HG02610 (cell line): ENCODE data around the gene CELSR2.
"Not testable (repeated sequence)": the region's sequence is repeated elsewhere in the genome, so short reads cannot be mapped to it uniquely, and the experiment has no call there.

Experiments used
- ATAC-seq: cut with Tn5 transposase; IDR thresholded peaks from one replicate; pipeline ENCODE4 v1.9.1; 2021; ENCODE audit warnings: mild to moderate bottlenecking, moderate library complexity; ENCODE audit not compliant: unreplicated experiment

The CELSR2 gene, protein sequence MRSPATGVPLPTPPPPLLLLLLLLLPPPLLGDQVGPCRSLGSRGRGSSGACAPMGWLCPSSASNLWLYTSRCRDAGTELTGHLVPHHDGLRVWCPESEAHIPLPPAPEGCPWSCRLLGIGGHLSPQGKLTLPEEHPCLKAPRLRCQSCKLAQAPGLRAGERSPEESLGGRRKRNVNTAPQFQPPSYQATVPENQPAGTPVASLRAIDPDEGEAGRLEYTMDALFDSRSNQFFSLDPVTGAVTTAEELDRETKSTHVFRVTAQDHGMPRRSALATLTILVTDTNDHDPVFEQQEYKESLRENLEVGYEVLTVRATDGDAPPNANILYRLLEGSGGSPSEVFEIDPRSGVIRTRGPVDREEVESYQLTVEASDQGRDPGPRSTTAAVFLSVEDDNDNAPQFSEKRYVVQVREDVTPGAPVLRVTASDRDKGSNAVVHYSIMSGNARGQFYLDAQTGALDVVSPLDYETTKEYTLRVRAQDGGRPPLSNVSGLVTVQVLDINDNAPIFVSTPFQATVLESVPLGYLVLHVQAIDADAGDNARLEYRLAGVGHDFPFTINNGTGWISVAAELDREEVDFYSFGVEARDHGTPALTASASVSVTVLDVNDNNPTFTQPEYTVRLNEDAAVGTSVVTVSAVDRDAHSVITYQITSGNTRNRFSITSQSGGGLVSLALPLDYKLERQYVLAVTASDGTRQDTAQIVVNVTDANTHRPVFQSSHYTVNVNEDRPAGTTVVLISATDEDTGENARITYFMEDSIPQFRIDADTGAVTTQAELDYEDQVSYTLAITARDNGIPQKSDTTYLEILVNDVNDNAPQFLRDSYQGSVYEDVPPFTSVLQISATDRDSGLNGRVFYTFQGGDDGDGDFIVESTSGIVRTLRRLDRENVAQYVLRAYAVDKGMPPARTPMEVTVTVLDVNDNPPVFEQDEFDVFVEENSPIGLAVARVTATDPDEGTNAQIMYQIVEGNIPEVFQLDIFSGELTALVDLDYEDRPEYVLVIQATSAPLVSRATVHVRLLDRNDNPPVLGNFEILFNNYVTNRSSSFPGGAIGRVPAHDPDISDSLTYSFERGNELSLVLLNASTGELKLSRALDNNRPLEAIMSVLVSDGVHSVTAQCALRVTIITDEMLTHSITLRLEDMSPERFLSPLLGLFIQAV (N-terminal part only)

DNA sequence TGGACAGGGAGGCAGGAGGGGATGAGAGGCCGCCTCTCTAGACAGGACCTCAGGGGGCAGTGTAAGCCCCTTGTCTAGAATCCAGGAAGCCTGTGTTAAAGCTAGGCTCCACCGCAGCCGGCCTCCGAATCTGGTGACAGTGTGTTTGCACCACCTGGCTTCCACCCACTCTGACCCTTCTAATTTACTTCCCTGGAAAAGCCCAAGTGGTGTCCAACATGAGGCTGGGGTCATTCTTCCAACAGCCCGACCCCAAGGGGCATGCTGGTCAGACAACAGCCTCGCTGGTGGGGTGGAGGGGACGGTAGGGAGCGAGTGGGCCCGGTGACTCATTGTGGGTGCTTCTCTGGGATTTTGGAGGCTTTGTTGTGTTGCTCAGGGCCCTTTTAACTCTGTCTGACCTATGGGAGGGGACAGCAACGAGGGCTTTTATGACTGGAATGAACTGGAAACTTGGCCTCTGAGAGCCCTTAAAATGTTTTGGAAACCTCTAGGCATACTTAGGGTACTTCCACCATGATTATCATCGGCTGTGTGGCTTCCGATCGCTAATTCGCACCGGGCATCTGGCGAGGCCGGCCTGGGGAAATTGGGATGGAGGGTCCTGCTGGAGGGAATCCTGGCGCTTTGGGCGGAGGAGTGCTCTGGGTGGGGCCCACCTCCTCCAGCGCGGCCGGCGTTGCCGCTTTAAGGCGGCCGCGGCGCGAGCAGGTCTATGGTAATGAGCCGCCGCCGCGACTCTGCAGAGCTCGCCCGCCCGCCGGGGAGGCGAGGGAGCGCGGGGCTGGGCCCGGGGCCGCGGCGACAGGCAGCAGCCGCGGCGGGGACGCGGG is at the start of gene CELSR2:
Gene CELSR2, plus strand, starts transcription at position 743 of the 833 bp plus-strand sequence. CDS start 541 bp downstream, outside the sequence.
- peak; percentile 77 for ATAC-seq

DNA sequence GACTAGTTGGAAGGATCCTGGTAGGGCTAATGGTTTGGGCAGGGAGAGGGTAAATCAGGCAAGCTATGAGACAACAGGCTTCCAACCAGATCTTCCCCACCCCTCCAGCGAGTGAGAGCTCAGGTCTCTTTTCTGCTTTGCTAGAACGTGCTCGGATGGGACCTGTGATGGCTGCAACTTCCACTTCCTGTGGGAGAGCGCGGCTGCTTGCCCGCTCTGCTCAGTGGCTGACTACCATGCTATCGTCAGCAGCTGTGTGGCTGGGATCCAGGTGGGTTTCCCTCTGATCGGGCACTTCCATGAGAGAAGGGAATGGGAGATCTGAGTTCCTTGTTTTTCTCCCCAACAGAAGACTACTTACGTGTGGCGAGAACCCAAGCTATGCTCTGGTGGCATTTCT is 49.6 kb upstream of the CELSR2 start:
- ATAC-seq, result no peak

DNA sequence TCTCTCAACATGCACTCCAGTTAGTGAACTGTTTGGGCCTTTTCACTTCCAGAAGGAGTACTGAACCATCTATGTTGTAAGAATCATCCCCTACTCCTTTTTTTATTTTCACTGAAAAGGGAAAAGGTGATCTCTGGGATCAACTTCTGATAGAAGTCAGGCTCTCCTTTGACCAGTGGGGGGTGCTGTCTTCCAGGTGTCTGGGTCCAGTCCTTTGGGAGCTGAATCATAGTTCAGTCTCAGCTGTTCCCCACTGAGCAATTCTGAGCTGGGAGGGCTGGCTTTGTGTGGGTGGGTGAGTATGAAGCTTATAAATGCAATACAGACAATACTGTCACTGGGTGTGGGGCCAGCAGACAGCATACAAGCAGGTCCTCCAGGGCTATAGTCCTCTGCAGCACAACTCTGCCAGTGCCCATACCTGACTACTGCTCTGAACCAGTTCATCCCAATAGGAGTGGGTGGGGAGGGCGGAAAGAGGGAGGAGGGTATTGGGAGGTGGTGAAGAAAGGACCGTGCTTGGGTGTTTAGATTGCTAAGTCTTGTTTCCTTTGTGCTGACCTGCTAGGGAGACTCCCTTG is 48.1 kb upstream of the CELSR2 start:
- no peak for ATAC-seq

DNA sequence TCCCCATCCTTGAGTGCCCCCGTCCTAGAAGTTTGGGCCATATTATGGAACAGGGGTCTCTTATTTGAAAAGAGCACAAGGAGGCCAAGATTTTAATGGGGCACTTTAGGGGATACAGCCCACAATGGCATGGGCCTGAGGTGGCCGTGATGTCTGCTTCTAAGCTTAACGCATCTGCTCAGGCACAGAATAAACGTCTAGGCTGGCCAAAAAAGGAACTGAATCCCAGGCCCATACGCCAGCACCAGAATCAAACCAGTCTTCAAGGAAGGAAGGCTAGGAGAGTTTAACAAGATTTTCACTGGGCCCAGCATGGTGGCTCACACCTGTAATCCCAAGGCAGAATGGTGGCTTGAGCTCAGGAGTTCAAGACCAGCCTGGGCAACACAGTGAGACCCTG is 44.9 kb upstream of the CELSR2 start:
- ATAC-seq, result no peak

DNA sequence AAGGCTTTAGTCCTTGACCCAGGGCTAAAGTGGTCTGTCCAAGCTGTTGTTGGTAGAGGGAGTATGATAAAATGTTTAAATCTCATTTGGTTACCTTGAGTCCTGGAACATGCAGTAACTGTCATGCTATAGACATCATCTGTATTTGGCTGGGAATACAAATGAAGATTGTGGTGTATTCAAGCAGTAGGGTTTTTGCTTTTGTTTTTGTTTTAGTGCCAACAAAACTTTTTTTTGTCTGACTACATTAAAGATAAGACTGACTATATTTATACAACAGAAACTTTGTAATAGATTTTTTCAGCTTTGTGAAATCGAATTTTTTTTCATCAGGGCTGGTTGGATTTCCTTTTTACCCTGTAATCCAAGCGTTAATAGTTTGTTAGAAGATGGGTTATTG is 43.0 kb upstream of the CELSR2 start:
- ATAC-seq, result no peak

DNA sequence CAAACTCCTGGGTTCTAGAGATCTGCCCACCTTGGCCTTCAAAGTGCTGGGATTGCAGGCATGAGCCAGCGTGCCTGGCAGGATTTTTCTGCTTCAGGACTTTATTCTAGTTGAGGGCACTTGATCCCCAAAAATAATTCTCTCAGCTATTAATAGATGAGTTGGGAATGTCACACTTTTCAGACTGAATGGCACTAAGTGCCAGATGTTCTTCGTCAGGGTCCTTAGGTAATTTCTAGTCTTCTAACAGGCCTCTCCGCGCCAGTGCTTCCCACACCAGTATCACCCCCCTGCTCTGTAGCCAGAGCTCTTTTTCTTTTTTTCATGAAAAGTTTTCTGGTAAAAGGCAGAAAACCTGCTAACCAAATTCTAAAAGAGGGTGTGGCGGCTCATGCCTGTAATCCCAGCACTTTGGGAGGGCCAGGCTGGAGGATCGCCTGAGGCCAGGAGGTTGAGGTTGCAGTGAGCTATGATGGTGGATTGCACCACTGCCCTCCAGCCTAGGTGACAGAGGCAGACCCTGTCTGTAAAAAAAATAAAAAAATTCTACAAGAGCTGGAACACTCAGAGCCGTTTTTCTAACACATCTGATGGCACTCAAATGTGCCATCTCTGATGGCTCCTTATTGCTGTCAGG is 41.8 kb upstream of the CELSR2 start:
- ATAC-seq, result no peak

DNA sequence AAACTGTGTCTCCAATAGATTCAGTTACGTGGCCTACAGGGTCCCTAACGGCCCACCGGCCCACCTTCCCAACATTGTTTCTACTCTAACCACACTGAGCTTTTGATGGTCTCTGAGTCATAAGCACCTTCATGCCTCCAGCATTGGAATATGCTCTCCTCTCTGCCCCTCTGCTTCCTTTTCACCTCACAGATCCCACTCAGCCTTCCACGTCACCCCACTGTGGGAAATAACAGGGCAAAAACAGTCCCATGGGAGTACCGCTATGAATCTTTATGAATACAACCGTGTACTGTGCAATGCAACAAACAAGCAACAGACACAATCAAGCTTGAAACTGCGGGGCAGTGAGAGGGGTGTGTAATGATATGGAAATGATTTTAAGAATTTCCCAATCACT is 40.9 kb upstream of the CELSR2 start:
- no peak for ATAC-seq

DNA sequence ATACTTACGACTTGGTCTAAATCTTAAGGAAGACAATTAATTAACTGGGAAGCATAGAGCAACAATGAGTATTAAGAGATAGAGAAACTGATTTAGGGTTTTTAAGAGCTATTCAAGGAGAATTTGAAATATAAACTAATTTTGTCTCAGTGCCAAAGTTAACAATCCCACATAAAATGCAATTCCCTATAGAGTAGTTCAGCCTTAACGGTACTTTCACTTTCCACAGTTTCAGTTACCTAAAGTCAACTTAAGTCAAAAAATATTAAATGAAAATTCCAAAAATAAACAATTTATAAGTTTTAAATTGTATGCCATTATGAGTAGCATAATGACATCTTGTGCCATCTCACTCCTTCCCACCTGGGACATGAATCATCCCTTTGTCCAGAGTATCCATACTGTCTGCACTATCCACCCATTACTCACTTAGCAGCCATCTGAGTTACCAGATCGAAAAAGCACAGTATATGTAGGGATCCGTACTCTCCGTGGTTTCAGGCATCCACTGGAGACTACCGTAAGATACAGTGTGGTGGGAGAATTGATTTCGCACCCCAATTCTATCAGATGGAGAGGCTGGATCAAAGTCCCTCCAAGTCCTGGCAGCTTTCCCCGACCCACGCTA is 40.4 kb upstream of the CELSR2 start:
- ATAC-seq, result no peak

DNA sequence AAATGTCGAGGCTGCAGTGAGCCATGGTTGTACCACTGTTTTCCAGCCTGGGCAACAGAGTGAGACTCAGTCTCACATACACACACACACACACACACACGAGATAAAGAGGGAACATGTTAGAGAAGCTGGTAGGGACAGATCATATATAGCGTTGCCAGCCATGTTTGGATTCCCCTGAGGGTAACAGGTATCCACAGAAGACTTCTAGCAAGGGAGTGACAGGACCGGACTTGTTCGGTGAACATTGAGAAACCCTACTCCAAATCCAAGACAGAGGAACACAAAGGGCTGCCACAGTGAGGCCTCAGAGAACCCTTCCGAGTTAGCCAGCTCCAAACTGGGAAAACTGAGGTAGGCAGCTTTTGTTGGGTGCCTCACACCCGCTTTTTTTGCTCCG is 39.3 kb upstream of the CELSR2 start:
- ATAC-seq, result no peak

DNA sequence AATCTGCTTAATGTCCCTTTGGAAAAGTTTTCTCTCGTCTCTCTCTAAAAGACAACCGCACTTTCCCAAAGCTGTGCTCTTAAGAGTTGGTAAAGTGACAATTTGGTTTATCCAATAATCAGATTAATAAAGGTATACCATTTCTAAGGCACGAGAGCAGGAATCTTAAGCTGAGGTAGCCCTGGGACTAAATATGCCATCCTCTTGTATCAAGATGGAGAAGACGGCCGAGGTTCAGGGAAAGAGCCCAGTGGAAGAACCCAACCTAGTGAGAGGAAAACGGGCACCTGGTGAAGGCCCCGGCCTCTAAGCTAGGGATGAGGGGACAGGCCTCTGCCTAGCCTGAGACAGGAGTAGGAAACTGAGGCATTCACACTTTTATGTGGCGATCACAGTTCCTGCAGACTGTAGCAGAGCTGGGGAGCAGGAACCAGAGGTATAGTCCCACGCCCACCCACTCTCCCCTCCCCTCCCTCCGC is 36.0 kb upstream of the CELSR2 start:
- no peak for ATAC-seq

DNA sequence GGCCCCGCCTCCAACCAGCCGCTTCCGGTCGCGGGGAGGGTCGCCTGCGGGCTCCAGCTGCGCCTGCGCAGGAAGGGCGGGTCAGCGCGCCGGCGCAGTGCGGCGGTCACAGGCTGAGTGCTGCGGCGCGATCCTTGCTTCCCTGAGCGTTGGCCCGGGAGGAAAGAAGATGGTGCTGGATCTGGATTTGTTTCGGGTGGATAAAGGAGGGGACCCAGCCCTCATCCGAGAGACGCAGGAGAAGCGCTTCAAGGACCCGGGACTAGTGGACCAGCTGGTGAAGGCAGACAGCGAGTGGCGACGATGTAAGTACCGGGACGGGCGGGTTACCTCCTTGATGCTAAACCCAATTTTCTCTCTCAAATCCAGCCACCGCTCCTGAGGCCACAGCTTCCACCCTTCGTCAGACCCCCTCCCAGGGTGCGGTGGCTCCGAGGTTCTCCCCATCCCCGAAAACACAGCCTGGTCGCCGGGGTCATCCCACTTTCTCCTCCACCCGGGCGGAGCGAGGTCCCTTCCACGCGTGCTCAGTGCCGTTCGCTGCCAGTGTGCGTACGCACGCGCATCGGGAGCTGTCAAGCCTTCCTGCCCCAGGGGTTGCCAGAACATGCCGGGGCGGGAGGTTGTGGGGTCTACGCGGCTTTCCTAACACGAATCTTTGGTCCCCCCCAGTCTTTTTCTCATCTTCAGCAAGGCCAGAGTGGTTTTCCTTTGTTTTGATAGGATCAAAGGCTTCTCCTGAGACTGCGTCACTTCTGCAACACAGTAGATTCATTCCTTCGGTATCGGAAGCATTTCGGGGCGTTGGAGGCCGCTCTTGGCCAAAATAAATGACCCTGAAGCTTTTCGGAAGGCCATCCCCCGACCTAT is 35.3 kb upstream of the CELSR2 start, which contains the start of gene SARS1:
Gene SARS1, plus strand, starts transcription at position 95 of the 870 bp plus-strand sequence. Its CDS starts 75 bp downstream, at position 170.
- ATAC-seq, result peak; percentile 75

DNA sequence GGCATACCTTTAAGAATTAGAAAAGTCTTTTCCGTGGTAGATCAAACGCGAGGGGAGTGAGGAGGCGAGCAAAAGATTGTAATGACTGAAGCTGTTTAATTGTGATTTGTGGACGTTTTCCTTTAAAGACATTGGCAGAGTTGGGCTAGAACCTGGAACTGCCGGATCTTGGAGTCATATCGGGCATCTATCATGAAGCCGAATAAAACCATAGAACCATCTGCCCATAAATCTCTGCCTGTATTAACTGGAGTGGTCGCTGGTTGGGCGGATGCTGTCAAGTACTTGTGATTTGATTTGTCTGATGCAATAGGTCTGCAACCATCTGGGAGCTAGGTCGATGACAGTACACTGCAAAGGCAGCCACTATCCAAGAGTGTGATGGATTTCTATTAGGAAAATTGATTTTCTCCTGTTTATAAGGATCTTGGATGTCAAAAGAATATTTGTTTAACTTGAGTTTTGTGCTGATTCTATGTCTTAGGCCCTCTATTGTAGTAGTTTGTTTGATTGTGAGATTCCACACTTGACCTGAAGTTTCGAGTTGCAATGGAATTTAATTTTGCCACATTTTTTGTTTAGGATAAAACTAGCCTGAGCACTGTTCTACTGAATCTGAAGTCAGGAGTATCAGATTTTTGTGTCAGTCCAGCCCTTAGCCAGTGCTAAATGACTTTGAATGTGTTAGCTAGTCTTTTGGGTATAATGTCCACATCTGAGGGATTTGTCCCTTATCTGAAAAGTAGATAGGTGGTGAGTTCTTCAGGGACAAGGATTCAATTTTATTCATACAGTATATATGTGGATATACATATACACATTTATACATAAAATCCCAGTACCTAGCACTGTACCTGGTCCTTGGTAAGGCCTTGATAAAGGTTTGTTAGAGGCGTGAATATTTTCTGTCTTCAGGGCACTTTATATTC is 34.4 kb upstream of the CELSR2 start:
- no peak for ATAC-seq

DNA sequence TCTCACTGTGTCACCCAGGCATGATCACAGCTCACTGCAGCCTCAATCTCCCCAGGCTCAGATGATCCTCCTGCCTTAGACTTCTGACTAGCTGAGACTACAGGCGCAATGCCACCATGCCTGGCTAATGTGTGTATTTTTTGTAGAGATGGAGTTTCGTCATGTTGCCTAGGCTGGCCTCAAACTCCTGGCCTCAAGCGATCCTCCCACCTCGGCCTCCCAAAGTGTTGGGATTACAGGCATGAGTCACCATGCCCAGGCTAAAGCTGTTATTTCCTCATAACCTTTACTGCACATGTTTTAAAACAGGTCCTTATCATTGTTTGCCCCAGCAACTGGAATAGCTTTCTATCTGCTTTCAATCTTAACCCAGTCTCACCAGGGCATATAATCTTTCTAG is 32.7 kb upstream of the CELSR2 start:
- ATAC-seq, result no peak

DNA sequence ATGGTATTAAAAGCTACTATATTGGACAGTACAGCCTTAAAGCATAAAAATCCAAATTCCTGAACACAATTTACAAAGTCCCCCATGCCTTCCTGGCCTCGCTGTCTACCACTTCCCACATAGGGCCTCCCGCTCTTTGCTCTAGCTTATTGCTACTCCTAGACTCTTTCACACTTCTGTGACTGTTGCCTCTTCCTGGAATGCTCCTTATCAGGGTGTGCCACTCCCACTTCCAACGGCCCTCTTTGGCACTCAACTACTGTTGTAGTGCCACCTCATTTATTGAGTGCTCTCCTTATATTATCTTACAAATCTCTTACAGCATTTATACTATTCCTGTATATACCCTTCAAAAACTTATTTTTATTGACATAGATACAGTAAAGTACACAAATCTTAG is 30.8 kb upstream of the CELSR2 start:
- ATAC-seq, result no peak

DNA sequence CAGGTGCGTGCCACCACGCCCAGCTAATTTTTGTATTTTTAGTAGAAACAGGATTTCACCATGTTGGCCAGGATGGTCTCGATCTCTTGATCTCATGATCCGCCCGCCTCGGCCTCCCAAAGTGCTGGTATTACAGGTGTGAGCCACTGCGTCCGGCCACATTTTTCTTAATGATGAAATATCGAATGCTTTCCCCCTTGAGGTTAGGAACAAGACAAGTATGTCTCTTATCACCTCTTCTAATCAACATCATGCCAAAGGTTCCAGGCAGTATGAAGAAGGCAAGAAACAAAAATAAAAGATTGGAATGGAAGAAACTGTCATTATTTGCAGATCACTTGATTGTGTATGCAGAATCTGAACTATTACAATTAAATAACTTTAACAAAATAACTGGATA is 28.1 kb upstream of the CELSR2 start:
- ATAC-seq, result not testable (repeated sequence)

DNA sequence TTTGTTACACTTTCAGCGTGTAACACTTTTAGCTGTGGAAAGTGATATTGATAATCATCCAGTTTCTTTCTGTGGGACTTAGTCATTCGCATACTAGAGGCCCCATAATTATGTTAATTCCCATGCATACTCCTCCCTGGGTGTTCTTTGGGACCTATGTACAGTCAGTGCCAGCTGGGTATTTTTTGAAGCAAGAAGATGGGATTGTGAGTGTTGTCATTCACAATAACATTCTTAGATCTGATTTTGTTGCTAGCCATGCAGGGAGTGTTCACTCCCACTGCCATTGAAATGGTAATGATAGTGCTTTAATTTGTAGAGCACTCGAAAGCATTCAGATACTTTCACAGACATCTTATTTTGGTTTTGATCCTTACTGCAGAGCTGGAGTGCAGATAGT is 24.0 kb upstream of the CELSR2 start:
- no peak for ATAC-seq
